Activated T-cell treated with anti-CD3 and anti-CD28 coated beads, Interleukin-2, amount 50 U/mL, for 4 hours (primary cell): ENCODE data around the gene MCTP1. TPM values are rescaled to one million over a fixed set of nuclear protein-coding genes. Genes with fewer than 3 reads are reported as not detected.
A peak's percentile ranks its signal among the peaks of the same experiment; 100 is the strongest.

Source experiments
- ATAC-seq, 2 donors: fragments of 200-7000 bp; cut with Tn5 transposase; one replicate each; pipeline ENCODE4 v1.10.0; 2021
- DNase-seq: peaks from one replicate; pipeline ENCODE4 v3.0.0-alpha.2; 2020
- H3K27me3 Mint-ChIP-seq: one replicate; pipeline ENCODE4 v1.8.0; 2021; ENCODE audit warnings: low read depth, mixed read lengths
- H3K36me3 Mint-ChIP-seq: one replicate; pipeline ENCODE4 v1.8.0; 2022; ENCODE audit warnings: mixed read lengths; ENCODE audit not compliant: insufficient read depth
- H3K4me1 Mint-ChIP-seq: one replicate; pipeline ENCODE4 v1.8.0; 2021; ENCODE audit warnings: low read depth, mixed read lengths
- H3K4me3 Mint-ChIP-seq: one replicate; pipeline ENCODE4 v1.8.0; 2021; ENCODE audit warnings: mild to moderate bottlenecking, moderate library complexity, mixed read lengths
- H3K9me3 Mint-ChIP-seq: one replicate; pipeline ENCODE4 v1.8.0; 2021; ENCODE audit warnings: mixed read lengths
- total RNA-seq, 3 donors: library from RNA; stranded (reverse); gene quantifications; one replicate each; pipeline ENCODE4 v1.2.1, GENCODE V29; 2021

The MCTP1 gene
- total RNA-seq, 3 donors from 2014 or later, result 0.30 to 1.1 (median 0.92) TPM

DNA sequence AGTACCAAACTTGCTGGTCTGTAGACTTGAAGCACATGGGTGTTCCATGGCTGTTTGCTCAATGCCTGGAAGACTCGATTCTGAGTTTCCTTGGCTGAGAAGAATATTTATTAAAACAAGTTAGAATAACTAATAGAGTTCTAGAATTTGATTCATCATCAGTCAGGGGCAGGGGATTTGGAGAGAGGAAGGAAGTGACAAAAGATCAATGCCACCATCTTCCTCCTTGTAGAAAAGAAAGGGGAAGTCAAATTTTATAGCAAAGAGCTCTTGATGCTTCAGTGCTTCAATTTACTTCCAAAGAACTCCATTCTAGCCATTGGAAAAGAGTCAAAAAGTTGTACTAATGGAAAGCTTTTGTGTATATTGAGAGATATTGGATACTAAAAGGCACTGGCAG lies 236.3 kb downstream of the MCTP1 start:
- Mint-ChIP-seq H3K36me3 (no peaks in the 10 kb centered on the region), H3K4me3 (no peak overlapping the region), H3K9me3 (no peaks in the 10 kb centered on the region), H3K27me3 (no peaks in the 10 kb centered on the region), H3K4me1 (no peaks in the 10 kb centered on the region)
- DNase-seq (no peak), ATAC-seq (no peak)

DNA sequence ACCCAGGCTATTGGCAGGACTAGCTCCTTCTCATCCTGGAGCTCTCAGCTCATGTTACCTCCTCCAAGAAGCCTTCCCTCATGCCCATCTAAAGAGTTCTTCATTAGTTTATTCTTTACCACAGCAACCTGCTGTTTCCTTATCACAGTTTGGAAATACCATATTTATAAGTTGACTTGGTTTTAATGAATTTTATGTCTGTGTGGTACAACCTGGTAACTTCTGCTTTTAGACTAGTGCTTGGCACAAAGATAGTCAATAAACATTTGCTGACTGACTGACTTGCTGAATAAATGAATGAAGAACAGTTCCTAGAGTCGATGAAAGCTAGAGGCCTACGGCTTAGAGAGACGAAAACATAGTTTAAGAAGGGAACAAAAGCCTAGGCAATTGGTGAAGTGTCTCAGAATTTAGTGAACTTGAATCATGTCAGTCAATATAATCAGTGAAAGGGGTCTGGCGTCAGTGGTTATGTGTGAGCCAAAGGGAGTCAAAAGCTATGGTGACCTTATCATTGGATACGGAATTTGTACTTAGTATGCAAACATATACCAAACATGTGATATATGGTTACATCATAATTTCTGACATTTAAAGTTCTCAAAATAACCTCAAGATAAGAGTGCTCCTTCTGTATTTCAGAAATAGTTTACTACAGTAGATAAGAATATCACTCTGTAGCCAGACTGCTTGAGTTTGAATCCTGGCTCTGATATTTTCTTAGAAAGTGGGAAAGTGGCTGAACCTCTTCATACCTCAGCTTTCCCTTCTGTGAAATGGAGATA lies 239.5 kb downstream of the MCTP1 start:
- no peak for DNase-seq
- H3K36me3 Mint-ChIP-seq, result no peaks in the 10 kb centered on the region
- no peaks in the 10 kb centered on the region for H3K4me1 Mint-ChIP-seq
- H3K27me3 Mint-ChIP-seq, result no peaks in the 10 kb centered on the region
- H3K9me3 Mint-ChIP-seq, result no peaks in the 10 kb centered on the region
- ATAC-seq, result no peak
- H3K4me3 Mint-ChIP-seq, result no peak overlapping the region

- DNase-seq (no peak), ATAC-seq (no peak)
- H3K4me1 Mint-ChIP-seq, result no peaks in the 10 kb centered on the region
- H3K4me3 Mint-ChIP-seq, result no peak overlapping the region
- H3K36me3 Mint-ChIP-seq, result no peaks in the 10 kb centered on the region
- H3K9me3 Mint-ChIP-seq, result peaks cover 2% of the 10 kb centered on the region
- H3K27me3 Mint-ChIP-seq, result no peaks in the 10 kb centered on the region
These were observed 240.8 kb downstream of the MCTP1 start for GRCh38 chr5:95044096-95044495.

DNA sequence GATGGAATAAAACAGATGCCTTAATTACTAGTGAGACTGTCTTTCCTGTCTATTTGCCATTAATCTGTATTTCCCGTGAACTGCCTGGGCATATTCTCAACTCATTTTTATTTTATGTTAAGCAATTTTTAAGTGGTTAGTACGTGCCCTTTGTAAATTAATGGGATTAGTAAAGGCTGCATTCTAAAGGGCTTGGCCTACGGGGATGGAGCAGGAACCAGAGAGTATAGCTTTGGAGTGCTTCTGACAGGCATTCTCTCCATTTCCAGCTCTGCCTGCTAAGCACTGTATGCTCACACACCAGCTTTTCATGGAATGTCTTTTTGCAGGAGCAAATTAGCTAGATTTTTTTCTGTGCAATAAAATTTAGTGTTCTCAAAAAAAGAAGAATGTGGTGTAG lies 241.2 kb downstream of the MCTP1 start:
- ATAC-seq, result no peak
- no peaks in the 10 kb centered on the region for H3K36me3 Mint-ChIP-seq
- H3K9me3 Mint-ChIP-seq, result peaks cover 3% of the 10 kb centered on the region
- H3K27me3 Mint-ChIP-seq, result no peaks in the 10 kb centered on the region
- no peaks in the 10 kb centered on the region for H3K4me1 Mint-ChIP-seq
- DNase-seq, result no peak
- H3K4me3 Mint-ChIP-seq, result no peak overlapping the region

DNA sequence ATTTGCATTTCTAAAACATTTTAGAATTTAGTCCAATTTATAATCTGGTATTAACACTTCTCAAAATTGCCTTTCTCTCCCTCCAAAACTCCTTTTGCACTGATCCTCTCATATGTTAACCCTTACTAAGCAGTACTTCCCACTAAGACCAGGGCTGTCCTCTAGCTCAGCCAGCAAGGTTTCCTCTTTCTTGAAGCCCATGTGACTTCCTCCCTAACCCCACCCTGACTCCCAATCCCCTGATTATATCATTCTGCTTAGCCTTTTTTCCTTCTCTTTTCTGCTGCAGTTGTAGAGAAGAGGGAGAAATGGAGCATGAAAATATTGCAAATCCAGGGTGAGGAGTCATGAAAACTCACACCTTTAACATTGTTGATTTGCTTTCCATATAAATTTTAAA lies 241.7 kb downstream of the MCTP1 start:
- H3K36me3 Mint-ChIP-seq, result no peaks in the 10 kb centered on the region
- H3K27me3 Mint-ChIP-seq, result no peaks in the 10 kb centered on the region
- no peaks in the 10 kb centered on the region for H3K4me1 Mint-ChIP-seq
- no peak for DNase-seq
- peaks cover 3% of the 10 kb centered on the region for H3K9me3 Mint-ChIP-seq
- H3K4me3 Mint-ChIP-seq, result no peak overlapping the region
- ATAC-seq, result no peak

GRCh38 chr5:95042037-95042436 lies 242.9 kb downstream of the MCTP1 start:
- Mint-ChIP-seq H3K27me3 (no peaks in the 10 kb centered on the region), H3K4me1 (no peaks in the 10 kb centered on the region), H3K36me3 (no peaks in the 10 kb centered on the region), H3K9me3 (peaks cover 3% of the 10 kb centered on the region), H3K4me3 (no peak overlapping the region)
- DNase-seq (no peak), ATAC-seq (no peak)

GRCh38 chr5:95035891-95036685 lies 248.8 kb downstream of the MCTP1 start:
- ATAC-seq (no peak), DNase-seq (no peak)
- Mint-ChIP-seq H3K4me1 (no peaks in the 10 kb centered on the region), H3K36me3 (no peaks in the 10 kb centered on the region), H3K9me3 (peaks cover 9% of the 10 kb centered on the region), H3K27me3 (no peaks in the 10 kb centered on the region), H3K4me3 (no peak overlapping the region)

- H3K9me3 Mint-ChIP-seq, result peaks cover 6% of the 10 kb centered on the region
- H3K36me3 Mint-ChIP-seq, result no peaks in the 10 kb centered on the region
- DNase-seq (no peak), ATAC-seq (no peak)
- H3K27me3 Mint-ChIP-seq, result no peaks in the 10 kb centered on the region
- no peak overlapping the region for H3K4me3 Mint-ChIP-seq
- H3K4me1 Mint-ChIP-seq, result no peaks in the 10 kb centered on the region
These were observed 252.1 kb downstream of the MCTP1 start for GRCh38 chr5:95032801-95033200.

- no peaks in the 10 kb centered on the region for H3K4me1 Mint-ChIP-seq
- H3K9me3 Mint-ChIP-seq, result peaks cover 6% of the 10 kb centered on the region
- ATAC-seq (no peak), DNase-seq (no peak)
- H3K27me3 Mint-ChIP-seq, result no peaks in the 10 kb centered on the region
- H3K4me3 Mint-ChIP-seq, result no peak overlapping the region
- H3K36me3 Mint-ChIP-seq, result no peaks in the 10 kb centered on the region
These were observed 255.1 kb downstream of the MCTP1 start for GRCh38 chr5:95029569-95030366.

DNA sequence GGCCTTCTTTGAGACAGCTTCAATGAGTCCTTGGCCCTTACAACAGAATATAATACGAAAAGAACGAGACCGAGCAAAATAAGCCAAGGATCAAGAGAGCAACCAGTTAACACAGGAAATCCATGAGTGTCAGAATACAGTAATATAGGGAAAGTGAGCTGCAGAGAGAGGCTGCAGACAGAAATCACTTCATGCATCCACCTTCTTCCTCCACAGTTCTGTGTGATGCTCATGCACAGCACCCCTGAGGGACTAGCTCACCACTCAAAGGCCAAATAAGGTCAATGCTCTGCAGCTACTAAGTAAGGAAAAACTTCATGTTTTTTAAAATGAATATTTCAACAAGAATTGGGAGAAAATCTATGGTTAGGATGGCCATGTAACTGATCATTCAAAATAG lies 257.1 kb downstream of the MCTP1 start:
- H3K4me1 Mint-ChIP-seq, result no peaks in the 10 kb centered on the region
- H3K36me3 Mint-ChIP-seq, result no peaks in the 10 kb centered on the region
- H3K4me3 Mint-ChIP-seq, result no peak overlapping the region
- DNase-seq (no peak), ATAC-seq (no peak)
- peaks cover 5% of the 10 kb centered on the region for H3K9me3 Mint-ChIP-seq
- H3K27me3 Mint-ChIP-seq, result no peaks in the 10 kb centered on the region

DNA sequence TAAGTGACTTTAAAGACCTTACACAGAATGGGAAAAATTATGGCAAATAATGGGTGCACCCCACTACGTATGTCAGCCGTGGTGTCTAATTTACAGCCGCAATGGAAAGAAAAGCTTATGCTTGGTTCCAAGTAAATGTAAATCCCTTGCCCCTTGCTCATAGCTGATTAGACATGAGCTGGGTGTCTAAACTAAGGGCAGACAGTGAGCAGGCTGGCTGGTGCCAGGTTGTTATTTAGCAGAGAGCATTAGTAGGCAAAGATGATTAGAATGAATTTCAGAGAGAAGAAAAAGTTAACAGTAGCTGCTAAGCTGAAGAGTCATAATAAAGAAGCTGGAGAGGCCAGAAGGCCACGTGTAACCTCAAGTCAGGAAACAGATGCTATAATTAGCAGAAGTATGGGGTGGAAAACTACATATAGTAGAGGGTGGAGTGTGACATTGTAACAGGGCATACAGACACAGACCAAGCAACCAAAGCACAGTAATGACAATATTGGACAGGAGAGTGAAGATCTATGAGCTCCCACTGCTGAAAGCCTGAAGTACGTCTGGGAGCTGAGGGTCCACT lies 257.7 kb downstream of the MCTP1 start:
- Mint-ChIP-seq H3K27me3 (no peaks in the 10 kb centered on the region), H3K4me1 (no peaks in the 10 kb centered on the region), H3K9me3 (no peaks in the 10 kb centered on the region), H3K4me3 (no peak overlapping the region), H3K36me3 (no peaks in the 10 kb centered on the region)
- ATAC-seq (no peak), DNase-seq (no peak)

GRCh38 chr5:95026718-95027117 lies 258.2 kb downstream of the MCTP1 start:
- Mint-ChIP-seq H3K4me1 (no peaks in the 10 kb centered on the region), H3K4me3 (no peak overlapping the region), H3K9me3 (no peaks in the 10 kb centered on the region), H3K36me3 (no peaks in the 10 kb centered on the region), H3K27me3 (no peaks in the 10 kb centered on the region)
- no peak for ATAC-seq
- no peak for DNase-seq

DNA sequence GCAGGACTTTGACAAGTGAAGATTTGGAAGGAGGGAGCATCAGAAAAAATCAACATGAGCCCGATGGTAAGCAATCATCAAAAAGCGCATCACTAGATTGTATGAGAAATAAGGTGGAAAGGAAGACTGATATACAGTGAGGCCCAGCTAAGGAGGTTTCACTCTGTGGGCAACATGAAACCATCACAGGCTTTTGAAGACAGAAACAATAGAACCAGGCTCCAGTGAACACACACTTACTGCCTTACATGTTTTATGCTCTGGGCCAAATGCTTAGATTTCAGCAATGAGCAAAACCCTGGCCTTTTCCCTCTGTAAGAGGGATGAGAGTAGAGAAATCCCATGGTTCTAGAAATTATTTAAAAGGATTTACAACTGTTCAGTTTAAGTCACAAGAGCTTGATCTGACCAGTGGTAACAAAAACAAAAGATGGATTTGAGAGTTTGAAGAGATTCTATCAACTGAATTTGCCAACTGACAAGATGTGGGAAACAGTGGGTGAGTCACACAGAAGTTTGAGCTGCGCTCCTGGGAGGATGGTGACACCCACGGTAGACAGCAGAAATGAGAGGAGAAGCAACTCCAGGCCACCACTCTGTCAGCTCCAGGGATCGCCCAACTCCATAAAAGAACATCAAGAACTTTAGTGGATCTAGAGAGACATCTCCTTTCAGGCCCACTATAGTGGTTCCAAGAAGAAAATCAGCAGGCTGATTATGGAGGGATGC lies 261.8 kb downstream of the MCTP1 start:
- Mint-ChIP-seq H3K9me3 (no peaks in the 10 kb centered on the region), H3K36me3 (no peaks in the 10 kb centered on the region), H3K4me1 (no peaks in the 10 kb centered on the region), H3K4me3 (no peak overlapping the region), H3K27me3 (no peaks in the 10 kb centered on the region)
- ATAC-seq (peak in 1 of 2 donors; percentile 38), DNase-seq (no peak)

- H3K9me3 Mint-ChIP-seq, result no peaks in the 10 kb centered on the region
- H3K36me3 Mint-ChIP-seq, result no peaks in the 10 kb centered on the region
- DNase-seq (no peak), ATAC-seq (no peak)
- no peak overlapping the region for H3K4me3 Mint-ChIP-seq
- no peaks in the 10 kb centered on the region for H3K27me3 Mint-ChIP-seq
- no peaks in the 10 kb centered on the region for H3K4me1 Mint-ChIP-seq
These were observed 264.5 kb downstream of the MCTP1 start for GRCh38 chr5:95020345-95020744.
